AG09319 (cell line): ENCODE results near the gene STX1A.
A peak's percentile ranks its signal among the peaks of the same experiment; 100 is the strongest.
"Not testable (repeated sequence)": the region's sequence is repeated elsewhere in the genome, so short reads cannot be mapped to it uniquely, and the experiment has no call there.

ENCODE experiments used
- DNase-seq: peaks from one replicate; pipeline ENCODE4 v3.0.0-alpha.2; 2010; ENCODE audit warnings: low read depth; ENCODE audit errors: extremely low read depth
- TF ChIP-seq, protein P1 (sequence below): IDR thresholded peaks from 2 replicates; pipeline ENCODE4 v1.5.1; 2011; ENCODE audit warnings: low read depth, mild to moderate bottlenecking, inconsistent platforms, low read length, moderate library complexity

The STX1A gene

DNA sequence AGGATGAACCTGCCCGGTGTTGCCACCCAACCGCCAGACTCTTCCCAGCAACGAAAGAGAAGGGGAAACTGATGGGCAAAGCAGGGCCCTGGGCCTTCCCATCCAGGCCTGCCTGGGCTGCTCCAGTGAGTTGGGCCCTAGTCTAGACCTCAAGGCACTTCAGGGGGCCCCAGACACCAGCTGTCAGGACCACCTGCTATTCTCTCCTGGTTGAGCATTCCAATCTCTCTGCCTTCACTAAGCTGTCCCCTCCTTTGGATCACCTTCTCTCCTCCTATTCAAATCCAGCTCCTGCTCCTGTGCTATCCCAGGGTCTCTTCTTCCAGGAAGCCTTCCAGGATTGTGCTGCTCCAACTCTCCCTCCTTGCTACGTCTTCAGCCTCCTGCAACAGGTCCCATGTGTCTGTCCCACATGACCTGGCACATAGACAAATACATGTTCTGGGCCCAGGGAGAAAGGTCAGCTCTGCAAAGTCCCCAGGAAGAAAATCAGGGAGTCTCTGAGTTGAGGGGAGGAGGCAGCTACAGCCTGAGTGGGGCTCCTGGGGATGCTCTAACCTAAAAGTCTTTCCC lies 3.1 kb downstream of the STX1A start:
- DNase-seq, result no peak

GRCh38 chr7:73715648-73716317 lies 3.7 kb downstream of the STX1A start:
- peak; percentile 82 for DNase-seq
- TF ChIP-seq, protein P1, sequence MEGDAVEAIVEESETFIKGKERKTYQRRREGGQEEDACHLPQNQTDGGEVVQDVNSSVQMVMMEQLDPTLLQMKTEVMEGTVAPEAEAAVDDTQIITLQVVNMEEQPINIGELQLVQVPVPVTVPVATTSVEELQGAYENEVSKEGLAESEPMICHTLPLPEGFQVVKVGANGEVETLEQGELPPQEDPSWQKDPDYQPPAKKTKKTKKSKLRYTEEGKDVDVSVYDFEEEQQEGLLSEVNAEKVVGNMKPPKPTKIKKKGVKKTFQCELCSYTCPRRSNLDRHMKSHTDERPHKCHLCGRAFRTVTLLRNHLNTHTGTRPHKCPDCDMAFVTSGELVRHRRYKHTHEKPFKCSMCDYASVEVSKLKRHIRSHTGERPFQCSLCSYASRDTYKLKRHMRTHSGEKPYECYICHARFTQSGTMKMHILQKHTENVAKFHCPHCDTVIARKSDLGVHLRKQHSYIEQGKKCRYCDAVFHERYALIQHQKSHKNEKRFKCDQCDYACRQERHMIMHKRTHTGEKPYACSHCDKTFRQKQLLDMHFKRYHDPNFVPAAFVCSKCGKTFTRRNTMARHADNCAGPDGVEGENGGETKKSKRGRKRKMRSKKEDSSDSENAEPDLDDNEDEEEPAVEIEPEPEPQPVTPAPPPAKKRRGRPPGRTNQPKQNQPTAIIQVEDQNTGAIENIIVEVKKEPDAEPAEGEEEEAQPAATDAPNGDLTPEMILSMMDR, result no peak

More for the DNA sequence above, 3.1 kb downstream of the STX1A start:
- TF ChIP-seq, protein P1, result no peak

GRCh38 chr7:73713319-73713718 lies 6.2 kb downstream of the STX1A start:
- not testable (repeated sequence) for DNase-seq

GRCh38 chr7:73712773-73713172 lies 6.7 kb downstream of the STX1A start:
- TF ChIP-seq, protein P1, result no peak
- no peak for DNase-seq

DNA sequence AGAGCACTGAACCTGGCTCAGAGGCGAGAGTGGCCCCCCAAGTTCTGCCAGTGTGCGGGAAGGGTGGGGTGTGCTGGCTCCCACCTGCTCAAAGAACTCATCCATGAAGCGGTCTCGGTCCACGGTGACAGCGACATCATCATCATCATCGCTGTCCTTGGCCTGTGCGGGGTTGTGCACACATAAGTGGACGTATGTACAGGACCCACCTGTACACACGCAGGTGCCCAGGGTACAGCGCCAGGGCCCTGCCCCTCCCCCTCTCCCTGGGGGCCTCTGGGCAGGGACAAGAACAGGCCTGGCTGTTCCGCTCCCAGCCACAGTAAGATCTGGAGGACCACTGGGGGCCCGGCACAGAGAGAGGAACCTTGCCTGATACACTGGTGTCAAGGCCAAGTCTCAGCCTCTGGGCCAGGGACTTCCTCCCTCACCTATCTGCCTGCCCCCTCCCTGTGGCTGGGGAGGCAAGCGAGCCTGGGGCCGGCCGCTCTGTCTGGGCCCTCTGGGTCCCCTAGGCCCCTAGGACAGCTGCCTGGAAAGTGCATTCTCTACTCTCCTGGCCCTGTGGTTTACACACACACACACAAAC lies 10.4 kb downstream of the STX1A start:
- no peak for DNase-seq
- TF ChIP-seq, protein P1, result no peak

GRCh38 chr7:73707045-73707631 lies 12.3 kb downstream of the STX1A start:
- no peak for DNase-seq
- TF ChIP-seq, protein P1, result no peak

- no peak for DNase-seq
- TF ChIP-seq, protein P1, result no peak
Observed at GRCh38 chr7:73706126-73707044, 13.1 kb downstream of the STX1A start.
